Lower leg skin (tissue), 3 donors: Measurements from ENCODE around the gene PHC3.

ENCODE experiments used
- POLR2A ChIP-seq, 2 donors: fragments of 450-650 bp; IDR thresholded peaks; one replicate each; pipeline ENCODE4 v1.6.1; 2016 to 2017; ENCODE audit warnings: antibody characterized with exemption in 2 of 2, mild to moderate bottlenecking in 1 of 2, moderate library complexity in 1 of 2
- TF ChIP-seq, protein P1 (sequence below), 3 donors: fragments of 450-650 bp; IDR thresholded peaks; one replicate each; pipeline ENCODE4 v1.5.1; 2016; ENCODE audit warnings: antibody characterized with exemption in 3 of 3, mild to moderate bottlenecking in 3 of 3, moderate library complexity in 2 of 3

- TF ChIP-seq, protein P1, sequence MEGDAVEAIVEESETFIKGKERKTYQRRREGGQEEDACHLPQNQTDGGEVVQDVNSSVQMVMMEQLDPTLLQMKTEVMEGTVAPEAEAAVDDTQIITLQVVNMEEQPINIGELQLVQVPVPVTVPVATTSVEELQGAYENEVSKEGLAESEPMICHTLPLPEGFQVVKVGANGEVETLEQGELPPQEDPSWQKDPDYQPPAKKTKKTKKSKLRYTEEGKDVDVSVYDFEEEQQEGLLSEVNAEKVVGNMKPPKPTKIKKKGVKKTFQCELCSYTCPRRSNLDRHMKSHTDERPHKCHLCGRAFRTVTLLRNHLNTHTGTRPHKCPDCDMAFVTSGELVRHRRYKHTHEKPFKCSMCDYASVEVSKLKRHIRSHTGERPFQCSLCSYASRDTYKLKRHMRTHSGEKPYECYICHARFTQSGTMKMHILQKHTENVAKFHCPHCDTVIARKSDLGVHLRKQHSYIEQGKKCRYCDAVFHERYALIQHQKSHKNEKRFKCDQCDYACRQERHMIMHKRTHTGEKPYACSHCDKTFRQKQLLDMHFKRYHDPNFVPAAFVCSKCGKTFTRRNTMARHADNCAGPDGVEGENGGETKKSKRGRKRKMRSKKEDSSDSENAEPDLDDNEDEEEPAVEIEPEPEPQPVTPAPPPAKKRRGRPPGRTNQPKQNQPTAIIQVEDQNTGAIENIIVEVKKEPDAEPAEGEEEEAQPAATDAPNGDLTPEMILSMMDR (IDR thresholded peaks at IDR 0.05): no peak
- TF ChIP-seq POLR2A (IDR thresholded peaks at IDR 0.05): no peak
These were observed 46.7 kb upstream of the PHC3 start for GRCh38 chr3:170228093-170228766.
